ENCODE data around the gene LHX6. TPM values are rescaled to one million over a fixed set of nuclear protein-coding genes. Genes with fewer than 3 reads are reported as not detected.
A peak's percentile ranks its signal among the peaks of the same experiment; 100 is the strongest.

Gene LHX6
- total RNA-seq, 1 experiment from 2014 or later = 1.8 TPM

DNA sequence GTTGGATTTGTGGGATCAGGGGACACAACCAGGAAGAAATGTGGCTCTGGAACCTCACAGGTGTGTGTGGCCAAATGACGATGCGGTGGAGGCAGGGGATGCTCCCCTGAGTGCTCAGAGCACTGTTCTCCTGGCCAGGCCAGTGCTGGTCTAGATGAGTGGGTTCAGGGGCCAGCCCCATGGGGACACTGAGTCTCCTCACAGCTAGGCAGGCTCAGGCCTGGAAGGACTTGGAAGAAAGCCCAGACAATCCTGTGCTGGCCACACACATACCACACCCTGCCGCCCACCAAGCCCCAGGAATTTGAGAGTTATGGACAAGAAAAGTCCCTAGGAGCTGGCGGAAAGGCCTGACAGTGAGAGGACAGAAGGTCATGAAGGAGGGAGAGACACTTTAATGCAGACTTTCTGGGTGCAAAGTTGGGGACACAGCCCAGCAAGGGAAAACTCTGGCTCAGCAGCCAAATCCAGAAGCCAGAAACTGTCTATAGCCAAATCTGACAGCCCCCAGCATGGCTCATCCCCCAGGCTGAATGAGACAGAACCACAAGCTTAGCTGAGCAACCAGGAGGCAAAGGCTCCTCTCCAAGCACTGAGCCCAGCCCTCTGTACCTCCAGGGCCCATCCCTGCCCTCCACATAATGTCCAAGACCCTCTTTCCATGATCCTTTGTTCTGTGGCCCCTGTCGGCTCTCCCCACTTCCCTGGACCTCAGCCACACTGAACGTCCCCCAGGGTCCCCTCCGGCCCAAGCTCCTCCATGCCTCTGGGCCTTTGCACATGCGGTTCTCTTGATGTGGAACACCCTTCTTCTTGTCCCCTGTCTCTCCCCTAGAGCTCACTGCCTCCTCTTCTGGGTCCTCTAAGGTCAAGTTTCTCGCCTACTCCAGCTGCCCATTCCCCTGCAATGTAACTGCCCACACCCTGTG, 22.4 kb downstream of the LHX6 start:
- H3K79me1 ChIP-seq (ENCODE audit: insufficient read depth, low read depth, low read length, poor library complexity, severe bottlenecking) = no peaks in the 10 kb centered on the region
- H3K23me2 ChIP-seq (ENCODE audit: insufficient read length, low read depth, low read length, poor library complexity, severe bottlenecking) = no peaks in the 10 kb centered on the region
- H3K27me3 Mint-ChIP-seq (ENCODE audit: low read depth) = peaks cover 21% of the 10 kb centered on the region
- H2BK15ac ChIP-seq (ENCODE audit: low read depth, low read length) = no peak overlapping the region
- no peaks in the 10 kb centered on the region for H3K36me3 Mint-ChIP-seq (ENCODE audit: insufficient read depth in 1 of 3, low read depth in 3 of 3)
- H3K23ac ChIP-seq (ENCODE audit: insufficient read length, low read depth, low read length) = no peak overlapping the region
- DNase-seq = no peak
- no peak overlapping the region for H3K14ac ChIP-seq (ENCODE audit: insufficient read depth, low read length)
- H3K9me3 ChIP-seq (ENCODE audit: control insufficient read depth, low read depth, low read length) = no peaks in the 10 kb centered on the region
- no peaks in the 10 kb centered on the region for H3K9me3 Mint-ChIP-seq
- H4K91ac ChIP-seq (ENCODE audit: insufficient read length, low read depth, low read length) = no peak overlapping the region
- H3K27ac ChIP-seq (ENCODE audit: insufficient read length, low read depth, low read length) = no peak overlapping the region
- WGBS (ENCODE audit: extremely low coverage, insufficient read length, low lambda C conversion rate) = no CpG with 5 or more reads among the region's 9 CpGs
- H4K8ac ChIP-seq (replicated peaks; ENCODE audit: insufficient read length, low read depth, low read length) = no peak overlapping the region
- no peak overlapping the region for H2BK20ac ChIP-seq (ENCODE audit: low read depth, low read length, poor library complexity, severe bottlenecking)
- H3K56ac ChIP-seq (ENCODE audit: insufficient read length, low read depth, low read length) = no peak overlapping the region
- H3K79me2 ChIP-seq (ENCODE audit: insufficient read depth, low read length) = no peaks in the 10 kb centered on the region
- H3T11ph ChIP-seq (ENCODE audit: low read length) = no peak overlapping the region
- no peaks in the 10 kb centered on the region for H4K20me1 ChIP-seq (ENCODE audit: control insufficient read depth, insufficient read depth, insufficient read length)
- H2BK120ac ChIP-seq (ENCODE audit: low read depth, low read length, poor library complexity, severe bottlenecking) = no peak overlapping the region
- H3K4me2 ChIP-seq (ENCODE audit: insufficient read depth, insufficient read length, low read length) = no peak overlapping the region
- no peak overlapping the region for H2AFZ ChIP-seq (ENCODE audit: low read length)
- H3K4me1 Mint-ChIP-seq = peaks cover 14 to 18% of the 10 kb centered on the region in 2 experiments
- H3K18ac ChIP-seq (ENCODE audit: insufficient read length, low read depth, low read length) = no peak overlapping the region
- H2AK5ac ChIP-seq (ENCODE audit: insufficient read length, low read length) = no peak overlapping the region
- no peak overlapping the region for H3K4me3 Mint-ChIP-seq
- no peaks in the 10 kb centered on the region for H3K27me3 ChIP-seq (ENCODE audit: insufficient read depth, low read length)
- H3K4me1 ChIP-seq (ENCODE audit: insufficient read depth, low read length) = peaks cover 12% of the 10 kb centered on the region; the same call in 1 of the 2 replicates
- H4K5ac ChIP-seq (ENCODE audit: insufficient read length, low read depth, low read length) = no peak overlapping the region
- no peak overlapping the region for H3K4ac ChIP-seq (ENCODE audit: low read depth, low read length)
- 0 out of 7 replicates have a peak overlapping the region, but pooled peaks of 1 of the 3 experiments have one; percentile 22 for H3K27ac Mint-ChIP-seq
- H2BK12ac ChIP-seq (ENCODE audit: insufficient read length, low read depth, low read length) = no peak overlapping the region
- TF ChIP-seq CTCF (conservative IDR thresholded peaks at IDR 0.05) = no peak
- H2BK5ac ChIP-seq (ENCODE audit: insufficient read length, low read length) = no peak overlapping the region
- H3K9ac ChIP-seq (ENCODE audit: extremely low read depth, insufficient read length, low read length) = no peak overlapping the region

Data from H9 (cell line).